Stomach smooth muscle (tissue), 2 donors: ENCODE data around the gene C19orf53.
"Not testable (repeated sequence)": the region's sequence is repeated elsewhere in the genome, so short reads cannot be mapped to it uniquely, and the experiment has no call there.

ENCODE experiments used
- H3K27ac ChIP-seq: one replicate; pipeline ENCODE4 v1.7.0; 2013; ENCODE audit warnings: mild to moderate bottlenecking, low read length, inconsistent platforms
- H3K27me3 ChIP-seq, 2 donors: one replicate each; pipeline ENCODE4 v1.7.0; 2013; ENCODE audit warnings: low read length in 2 of 2; ENCODE audit not compliant: insufficient read depth in 2 of 2, control insufficient read depth in 1 of 2
- H3K36me3 ChIP-seq, 2 donors: one replicate each; pipeline ENCODE4 v1.7.0; 2013; ENCODE audit warnings: low read length in 2 of 2; ENCODE audit not compliant: control insufficient read depth in 2 of 2, insufficient read depth in 2 of 2
- H3K4me1 ChIP-seq: one replicate; pipeline ENCODE4 v1.7.0; 2013; ENCODE audit warnings: low read length; ENCODE audit not compliant: control insufficient read depth, insufficient read depth
- H3K4me3 ChIP-seq, 2 donors: one replicate each; pipeline ENCODE4 v1.7.0; 2013; ENCODE audit warnings: low read length in 2 of 2
- H3K9ac ChIP-seq, 2 donors: one replicate each; pipeline ENCODE4 v1.7.0; 2013; ENCODE audit warnings: low read length in 2 of 2, mild to moderate bottlenecking in 1 of 2
- H3K9me3 ChIP-seq, 2 donors: one replicate each; pipeline ENCODE4 v1.7.0; 2013; ENCODE audit warnings: low read length in 2 of 2; ENCODE audit not compliant: control insufficient read depth in 2 of 2
- donor health status: healthy.
- donor health status: Pancreatic carcinoma.

C19orf53 gene

GRCh38 chr19:13763265-13763664 is 11.0 kb upstream of the C19orf53 start:
- Histone ChIP-seq H3K27ac (no peak overlapping the region), H3K36me3 (peaks cover 13 to 29% of the 10 kb centered on the region in 2 donors)

GRCh38 chr19:13764101-13764807 is 10.0 kb upstream of the C19orf53 start, which contains the start of gene MRI1:
MRI1 (plus strand) TSS chr19:13764522; CDS start chr19:13764589, 67 bp downstream.
- Histone ChIP-seq H3K27me3 (no peaks in the 10 kb centered on the region), H3K36me3 (peaks cover 16 to 24% of the 10 kb centered on the region in 2 donors), H3K4me3 (peak within 1 kb of the TSS; percentile 60 to 81), H3K4me1 (peaks cover 15% of the 10 kb centered on the region), H3K27ac (peak within 1 kb of the TSS; percentile 76), H3K9ac (peak within 1 kb of the TSS; percentile 64 to 69), H3K9me3 (no peaks in the 10 kb centered on the region)

More at GRCh38 chr19:13763265-13763664, 11.0 kb upstream of the C19orf53 start:
- H3K9me3 ChIP-seq, result no peaks in the 10 kb centered on the region
- H3K4me1 ChIP-seq, result peaks cover 15% of the 10 kb centered on the region
- H3K4me3 ChIP-seq, result no peak overlapping the region
- H3K9ac ChIP-seq, result no peak overlapping the region
- H3K27me3 ChIP-seq, result no peaks in the 10 kb centered on the region

- no peaks in the 10 kb centered on the region for H3K27me3 ChIP-seq
- H3K9ac ChIP-seq, result peak overlapping the region; percentile 29 to 64
- peaks cover 18 to 26% of the 10 kb centered on the region in 2 donors for H3K36me3 ChIP-seq
- H3K4me3 ChIP-seq, result peak overlapping the region; percentile 59 to 81
- H3K27ac ChIP-seq, result peak overlapping the region; percentile 18
- no peaks in the 10 kb centered on the region for H3K9me3 ChIP-seq
- H3K4me1 ChIP-seq, result peaks cover 15% of the 10 kb centered on the region
Measured at GRCh38 chr19:13764821-13765394, 9.3 kb upstream of the C19orf53 start.

GRCh38 chr19:13765395-13766094 is 8.7 kb upstream of the C19orf53 start:
- H3K27ac ChIP-seq, result peak overlapping the region; percentile 18

GRCh38 chr19:13766095-13766481 is 8.2 kb upstream of the C19orf53 start:
- H3K36me3 ChIP-seq, result peaks cover 15 to 22% of the 10 kb centered on the region in 2 donors

More at GRCh38 chr19:13765395-13766094, 8.7 kb upstream of the C19orf53 start:
- no peaks in the 10 kb centered on the region for H3K9me3 ChIP-seq
- peak overlapping the region; percentile 59 to 81 for H3K4me3 ChIP-seq
- H3K27me3 ChIP-seq, result no peaks in the 10 kb centered on the region
- H3K4me1 ChIP-seq, result peaks cover 15% of the 10 kb centered on the region
- H3K9ac ChIP-seq, result peak overlapping the region; percentile 29 to 64
- peaks cover 17 to 24% of the 10 kb centered on the region in 2 donors for H3K36me3 ChIP-seq

GRCh38 chr19:13768510-13768909 is 5.7 kb upstream of the C19orf53 start:
- no peak overlapping the region for H3K27ac ChIP-seq
- no peak overlapping the region for H3K4me3 ChIP-seq
- H3K4me1 ChIP-seq, result peaks cover 15% of the 10 kb centered on the region
- no peaks in the 10 kb centered on the region for H3K27me3 ChIP-seq
- H3K9ac ChIP-seq, result no peak overlapping the region
- H3K36me3 ChIP-seq, result peaks cover 16 to 17% of the 10 kb centered on the region in 2 donors
- H3K9me3 ChIP-seq, result no peaks in the 10 kb centered on the region

More at GRCh38 chr19:13766095-13766481, 8.2 kb upstream of the C19orf53 start:
- Histone ChIP-seq H3K9ac (no peak overlapping the region), H3K4me3 (no peak overlapping the region), H3K4me1 (peaks cover 15% of the 10 kb centered on the region), H3K9me3 (no peaks in the 10 kb centered on the region), H3K27ac (no peak overlapping the region), H3K27me3 (no peaks in the 10 kb centered on the region)

GRCh38 chr19:13770013-13770635 is 4.1 kb upstream of the C19orf53 start:
- Histone ChIP-seq H3K9me3 (no peaks in the 10 kb centered on the region), H3K36me3 (peaks cover 16 to 17% of the 10 kb centered on the region in 2 donors)

GRCh38 chr19:13778398-13778797 is 4.1 kb downstream of the C19orf53 start:
- Histone ChIP-seq H3K4me3 (no peak overlapping the region), H3K9me3 (no peaks in the 10 kb centered on the region), H3K4me1 (peaks cover 23% of the 10 kb centered on the region), H3K9ac (no peak overlapping the region), H3K36me3 (peaks cover 17 to 23% of the 10 kb centered on the region in 2 donors), H3K27me3 (no peaks in the 10 kb centered on the region), H3K27ac (no peak overlapping the region)

More at GRCh38 chr19:13770013-13770635, 4.1 kb upstream of the C19orf53 start:
- H3K27me3 ChIP-seq, result no peaks in the 10 kb centered on the region
- peaks cover 13% of the 10 kb centered on the region for H3K4me1 ChIP-seq
- H3K4me3 ChIP-seq, result no peak overlapping the region
- no peak overlapping the region for H3K27ac ChIP-seq
- H3K9ac ChIP-seq, result no peak overlapping the region

GRCh38 chr19:13778847-13779246 is 4.6 kb downstream of the C19orf53 start:
- Histone ChIP-seq H3K9ac (no peak overlapping the region), H3K4me1 (peaks cover 23% of the 10 kb centered on the region), H3K9me3 (no peaks in the 10 kb centered on the region), H3K27ac (no peak overlapping the region), H3K27me3 (no peaks in the 10 kb centered on the region), H3K4me3 (no peak overlapping the region), H3K36me3 (peaks cover 17 to 23% of the 10 kb centered on the region in 2 donors)

- Histone ChIP-seq H3K4me1 (peaks cover 20% of the 10 kb centered on the region), H3K36me3 (peaks cover 17 to 23% of the 10 kb centered on the region in 2 donors)
- not testable (repeated sequence) for H3K4me3 ChIP-seq, H3K27ac ChIP-seq, H3K9ac ChIP-seq, H3K9me3 ChIP-seq, H3K27me3 ChIP-seq
Measured at GRCh38 chr19:13779794-13780193, 5.5 kb downstream of the C19orf53 start.
